Stomach (tissue), 4 donors: ENCODE measurements around the gene GRIK1.

Experiments used
- CTCF ChIP-seq, 7 experiments: fragments of 450-650 bp in 4 of 7; fragments of 200-600 bp in 3 of 7; sonication (generic) in 3 of 7; IDR thresholded peaks; one replicate each; pipeline ENCODE4 v1.5.1; 2016 to 2019; ENCODE audit warnings: antibody characterized with exemption in 7 of 7, control low read depth in 2 of 7, mild to moderate bottlenecking in 1 of 7
- EP300 ChIP-seq: sonication (generic); formaldehyde crosslinking; IDR thresholded peaks from one replicate; pipeline ENCODE4 v1.6.1; 2017; ENCODE audit warnings: antibody characterized with exemption
- POLR2A ChIP-seq, 4 donors: fragments of 450-650 bp; IDR thresholded peaks; one replicate each; pipeline ENCODE4 v1.6.1; 2016; ENCODE audit warnings: antibody characterized with exemption in 4 of 4, control low read depth in 2 of 4, mild to moderate bottlenecking in 1 of 4, moderate library complexity in 1 of 4
- POLR2AphosphoS5 ChIP-seq, 3 donors: sonication (generic); formaldehyde crosslinking; IDR thresholded peaks; one replicate each; pipeline ENCODE4 v1.6.1; 2016; ENCODE audit warnings: antibody characterized with exemption in 3 of 3

GRCh38 chr21:29719521-29719920, 220.3 kb downstream of the GRIK1 start:
- TF ChIP-seq CTCF (IDR thresholded peaks at IDR 0.05) (no peak), EP300 (no peak), POLR2A (IDR thresholded peaks at IDR 0.05) (no peak), POLR2AphosphoS5 (IDR thresholded peaks at IDR 0.05) (no peak)
